GM18951 (cell line): ENCODE results near the gene PPP1CB.

Experiments used
- POLR2A ChIP-seq: IDR thresholded peaks from 4 replicates; pipeline ENCODE4 v1.6.1; 2011; ENCODE audit warnings: mild to moderate bottlenecking; ENCODE audit not compliant: insufficient read length, insufficient read depth; ENCODE audit errors: extremely low read depth
- in situ Hi-C: fragments of 300-500 bp; cut with MboI; formaldehyde crosslinking; loops from one replicate; pipeline ENCODE4 v1.12.0; 2022; ENCODE audit warnings: low sequenced_read_pairs, mixed read lengths, inconsistent platforms; ENCODE audit not compliant: unreplicated experiment

PPP1CB gene

DNA sequence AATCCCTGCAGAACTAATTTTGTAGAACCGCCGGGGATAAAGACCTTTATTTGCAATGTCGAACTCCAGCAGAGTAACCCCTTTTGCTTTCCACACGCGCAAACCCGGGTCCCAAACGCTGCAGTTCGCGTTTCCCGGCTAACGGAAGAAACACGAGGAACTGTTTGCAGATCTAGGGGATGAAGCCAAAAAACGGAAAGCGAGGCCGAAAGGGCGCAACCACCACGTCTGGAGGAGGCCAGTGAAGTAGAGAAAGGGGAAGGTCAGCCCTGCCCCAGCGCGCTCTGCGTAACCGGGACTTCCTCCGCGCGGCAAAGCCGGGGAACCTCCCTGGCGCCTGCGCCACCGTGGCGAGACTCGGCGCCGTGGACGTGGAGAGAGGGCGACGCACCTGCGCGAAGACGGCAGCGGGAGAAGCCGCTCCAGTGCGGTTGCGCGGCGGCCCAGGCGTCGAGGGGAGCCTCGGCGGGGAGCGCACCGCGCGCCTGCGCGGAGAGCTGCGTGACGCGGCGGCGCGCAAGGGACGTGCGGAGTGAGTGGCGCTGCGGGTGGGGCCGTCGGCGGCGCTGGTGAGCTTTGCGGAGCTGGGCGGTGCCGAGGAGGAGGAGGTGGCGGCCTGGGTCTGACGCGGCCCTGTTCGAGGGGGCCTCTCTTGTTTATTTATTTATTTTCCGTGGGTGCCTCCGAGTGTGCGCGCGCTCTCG is at the start of gene PPP1CB:
Gene PPP1CB (plus strand): TSS at position 579 of the 704 bp plus-strand sequence. CDS start 295 bp downstream, outside the sequence.
- TF ChIP-seq POLR2A, result peak; percentile 93
- in situ Hi-C loops, result loop anchor here (10.0 kb wide), 1 partner anchor 157 kb away; no protein-coding TSS in a partner anchor

DNA sequence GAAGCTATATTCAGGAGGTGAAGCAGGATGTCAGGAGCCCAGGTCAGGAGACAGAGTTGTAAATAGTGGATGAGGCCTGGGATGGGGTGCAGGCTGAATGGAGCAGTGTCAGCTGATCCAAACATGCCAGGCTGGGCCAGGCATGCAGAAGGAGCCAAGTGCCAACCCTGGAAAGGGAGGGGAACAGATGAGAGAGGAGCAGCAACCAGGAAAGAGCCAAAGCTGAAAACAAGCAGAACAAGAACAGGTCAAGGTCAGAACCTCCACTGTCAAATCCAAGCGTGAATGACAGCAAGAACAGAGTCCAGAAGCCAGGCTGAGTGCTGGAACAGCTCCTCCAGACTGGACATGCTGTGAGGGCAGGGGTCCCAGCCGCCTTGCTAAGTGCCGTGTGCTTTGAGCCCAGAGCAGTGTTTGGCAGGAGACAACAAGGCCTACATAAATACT is 49.2 kb upstream of the PPP1CB start:
- in situ Hi-C loops, result no loop called here
- TF ChIP-seq POLR2A, result no peak

- in situ Hi-C loops, result no loop called here
- TF ChIP-seq POLR2A, result no peak
Observed at GRCh38 chr2:28702878-28703277, 48.8 kb upstream of the PPP1CB start.

DNA sequence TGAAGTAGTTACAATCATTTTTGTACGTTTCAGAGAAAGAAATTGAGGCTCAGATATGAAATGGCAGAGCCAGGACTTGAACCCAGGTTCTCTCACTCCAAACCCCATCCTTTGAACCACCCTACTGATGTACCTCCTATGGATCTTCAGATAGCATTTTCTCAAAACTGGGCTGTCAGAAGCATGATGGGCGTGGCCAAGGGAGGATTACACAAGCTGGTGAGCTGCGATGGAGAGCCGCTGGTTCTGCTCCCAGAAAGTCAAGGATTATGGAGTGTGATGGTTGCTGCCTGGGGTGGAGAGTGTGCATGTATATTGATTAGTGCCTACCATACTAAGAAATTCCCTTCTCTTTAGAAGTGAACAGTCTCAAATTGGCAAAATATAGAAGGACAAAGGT is 47.0 kb upstream of the PPP1CB start:
- in situ Hi-C loops, result no loop called here
- no peak for TF ChIP-seq POLR2A

DNA sequence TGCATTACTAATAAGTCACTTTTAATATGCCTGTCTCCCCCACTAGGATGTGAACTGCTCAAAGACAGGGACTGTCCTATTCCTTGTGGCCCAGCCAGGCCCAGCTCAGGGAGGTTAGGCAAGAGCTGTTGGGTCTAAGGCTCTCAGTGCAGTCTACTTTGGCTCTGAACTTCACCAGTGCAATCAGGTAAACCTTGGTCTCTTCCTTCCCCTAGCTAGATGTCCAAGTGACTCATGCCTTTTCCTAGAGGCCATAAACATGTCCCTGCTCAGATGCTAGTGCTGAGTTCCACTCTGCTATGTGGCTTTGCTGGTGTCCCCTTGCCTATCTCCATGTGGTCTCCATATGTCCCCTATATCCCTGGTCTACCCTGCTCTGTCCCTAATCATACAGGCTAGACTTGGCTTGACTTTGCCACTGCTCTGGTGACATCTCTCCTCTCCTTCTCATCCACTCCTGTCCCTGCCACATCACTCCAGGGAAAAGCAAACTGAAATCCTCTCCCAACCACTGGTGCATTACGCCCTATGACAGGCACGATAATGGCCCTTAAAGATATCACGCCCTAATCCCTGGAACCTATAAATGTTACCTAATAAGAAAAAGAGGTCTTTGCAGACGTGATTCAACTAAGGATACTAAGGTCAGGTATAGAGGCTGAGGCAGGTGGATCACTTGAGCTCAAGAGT is 45.7 kb upstream of the PPP1CB start:
- TF ChIP-seq POLR2A, result no peak
- in situ Hi-C loops, result no loop called here

- TF ChIP-seq POLR2A, result no peak
- in situ Hi-C loops, result no loop called here
Observed at GRCh38 chr2:28707592-28707991, 44.0 kb upstream of the PPP1CB start.

GRCh38 chr2:28709101-28709500 is 42.5 kb upstream of the PPP1CB start:
- in situ Hi-C loops, result no loop called here
- no peak for TF ChIP-seq POLR2A

DNA sequence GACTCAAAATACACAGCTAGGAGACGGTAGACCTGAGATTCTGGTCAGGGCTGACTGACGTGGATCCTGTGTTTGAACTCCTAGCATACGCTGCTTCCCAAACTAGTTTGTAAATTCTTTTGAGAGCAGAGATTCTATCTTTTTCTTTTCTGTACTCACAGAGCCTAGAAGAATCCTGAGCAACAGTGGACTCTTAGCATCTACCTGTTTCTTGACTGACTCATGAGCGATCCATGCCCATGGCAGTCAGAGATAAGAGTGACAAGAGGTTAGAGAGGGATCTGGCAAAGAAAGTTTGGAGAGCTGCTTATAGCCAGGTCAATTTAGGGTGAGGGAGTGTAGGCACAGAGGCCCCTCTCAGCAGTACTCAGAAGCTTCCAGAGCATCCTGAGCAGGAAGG is 41.1 kb upstream of the PPP1CB start:
- no peak for TF ChIP-seq POLR2A
- in situ Hi-C loops, result no loop called here

DNA sequence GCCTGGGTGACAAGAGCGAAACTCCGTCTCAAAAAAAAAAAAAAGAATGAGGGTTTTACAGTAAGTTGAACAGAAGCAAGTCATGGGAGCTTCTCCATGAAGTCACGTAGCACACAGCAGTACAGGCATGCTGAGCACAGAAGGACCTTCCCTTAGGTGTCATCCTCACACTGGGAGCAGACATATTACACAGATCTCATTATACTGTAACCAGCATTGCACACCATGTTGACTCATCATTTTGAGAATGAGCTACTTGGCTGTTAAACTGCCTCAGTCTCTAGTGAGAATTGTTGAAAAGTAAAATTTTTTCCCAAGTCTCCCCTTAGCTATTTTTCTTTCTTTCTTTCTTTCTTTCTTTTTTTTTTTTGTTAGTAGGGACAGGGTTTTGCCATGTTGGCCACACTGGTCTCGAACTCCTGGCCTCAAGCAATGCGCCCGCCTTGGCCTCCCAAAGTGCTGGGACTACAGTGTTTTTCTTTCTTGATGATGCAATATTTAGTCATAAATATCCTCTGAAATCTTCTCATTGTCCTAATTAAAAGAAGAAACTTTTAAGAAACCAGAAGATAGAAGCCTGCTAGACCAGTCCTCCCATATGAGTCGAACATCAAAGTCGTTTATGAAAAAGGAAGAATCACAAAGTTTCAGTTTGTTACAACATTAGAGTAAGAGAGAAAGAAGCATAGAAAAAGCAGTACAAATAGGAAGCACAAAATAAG is 37.9 kb upstream of the PPP1CB start:
- TF ChIP-seq POLR2A, result no peak

GRCh38 chr2:28716265-28716865 is 35.3 kb upstream of the PPP1CB start:
- in situ Hi-C loops, result no loop called here

More for the DNA sequence above, 37.9 kb upstream of the PPP1CB start:
- in situ Hi-C loops, result no loop called here

GRCh38 chr2:28717339-28717758 is 34.3 kb upstream of the PPP1CB start:
- no peak for TF ChIP-seq POLR2A
- in situ Hi-C loops, result no loop called here

More at GRCh38 chr2:28716265-28716865, 35.3 kb upstream of the PPP1CB start:
- TF ChIP-seq POLR2A, result no peak

DNA sequence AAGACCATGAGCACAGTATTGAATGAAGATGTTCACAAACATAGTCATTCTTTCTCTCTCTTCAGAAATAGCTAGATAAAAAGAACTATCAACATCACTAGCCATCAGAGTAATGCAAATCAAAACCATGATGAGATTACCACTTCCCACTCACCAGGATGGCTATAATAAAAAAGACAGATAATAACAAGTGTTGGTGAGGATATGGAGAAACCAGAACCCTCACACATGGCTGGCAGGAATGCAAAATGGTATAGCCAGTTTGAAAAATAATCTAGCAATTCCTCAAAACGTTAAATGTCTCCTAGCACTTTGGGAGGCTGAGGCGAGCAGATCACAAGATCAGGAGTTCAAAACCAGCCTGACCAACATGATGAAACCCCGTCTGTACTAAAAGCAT is 31.3 kb upstream of the PPP1CB start:
- in situ Hi-C loops, result no loop called here
- no peak for TF ChIP-seq POLR2A

- no peak for TF ChIP-seq POLR2A
- in situ Hi-C loops, result no loop called here
Observed at GRCh38 chr2:28721601-28722191, 29.9 kb upstream of the PPP1CB start.
